HG02970 (cell line): Measurements from ENCODE around the gene CIB4.
"Not testable (repeated sequence)": the region's sequence is repeated elsewhere in the genome, so short reads cannot be mapped to it uniquely, and the experiment has no call there.

ENCODE experiments used
- ATAC-seq: cut with Tn5 transposase; IDR thresholded peaks from one replicate; pipeline ENCODE4 v1.9.1; 2021; ENCODE audit warnings: mild to moderate bottlenecking, moderate library complexity, moderate number of reproducible peaks; ENCODE audit not compliant: unreplicated experiment, low FRiP score

The CIB4 gene

GRCh38 chr2:26575836-26576564 is 65.2 kb downstream of the CIB4 start:
- no peak for ATAC-seq

DNA sequence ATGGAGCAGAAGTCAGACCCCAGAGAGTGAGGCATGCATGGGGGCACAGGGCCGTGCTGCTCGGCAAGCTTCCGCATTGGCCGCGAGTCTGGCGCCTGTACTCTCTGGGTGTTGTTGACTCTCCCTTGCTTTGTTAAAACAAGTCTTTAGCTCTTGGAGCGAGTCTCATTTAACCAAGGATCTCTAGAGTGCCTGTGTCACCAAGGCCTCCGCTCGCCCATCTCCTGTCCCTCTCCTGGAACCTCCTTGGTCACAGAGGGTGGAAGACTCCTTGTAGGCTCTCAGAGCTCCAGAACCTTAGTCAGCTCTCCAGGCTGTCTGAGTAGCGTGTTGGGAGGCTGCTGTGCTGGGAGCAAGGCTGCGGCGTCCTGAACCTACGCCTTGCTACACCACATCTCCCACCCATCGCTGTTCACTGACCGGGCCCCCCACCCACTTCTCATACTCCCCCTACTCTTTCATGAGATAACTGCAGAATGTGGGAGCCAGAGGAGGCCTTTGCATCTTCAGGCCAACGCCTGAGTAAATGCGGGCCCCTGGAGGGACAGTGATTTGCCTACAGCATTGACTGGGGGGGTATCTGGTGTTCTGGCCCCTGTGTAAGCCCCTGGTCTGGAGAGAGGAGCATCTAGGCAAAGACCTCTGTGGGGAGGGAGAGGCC is 66.1 kb downstream of the CIB4 start:
- no peak for ATAC-seq

GRCh38 chr2:26574066-26574899 is 66.9 kb downstream of the CIB4 start:
- no peak for ATAC-seq

- ATAC-seq = no peak
Observed at GRCh38 chr2:26573241-26573925, 67.8 kb downstream of the CIB4 start.

GRCh38 chr2:26572591-26572990 is 68.6 kb downstream of the CIB4 start:
- ATAC-seq = no peak

GRCh38 chr2:26571316-26571715 is 69.8 kb downstream of the CIB4 start:
- no peak for ATAC-seq

- ATAC-seq = no peak
Observed at GRCh38 chr2:26570083-26570430, 71.1 kb downstream of the CIB4 start.

- no peak for ATAC-seq
Observed at GRCh38 chr2:26569216-26570082, 71.7 kb downstream of the CIB4 start.

- no peak for ATAC-seq
Observed at GRCh38 chr2:26568076-26568890, 72.9 kb downstream of the CIB4 start.

- no peak for ATAC-seq
Observed at GRCh38 chr2:26567534-26567933, 73.6 kb downstream of the CIB4 start.

- not testable (repeated sequence) for ATAC-seq
Observed at GRCh38 chr2:26566731-26567130, 74.4 kb downstream of the CIB4 start.

- no peak for ATAC-seq
Observed at GRCh38 chr2:26566081-26566375, 75.1 kb downstream of the CIB4 start.

DNA sequence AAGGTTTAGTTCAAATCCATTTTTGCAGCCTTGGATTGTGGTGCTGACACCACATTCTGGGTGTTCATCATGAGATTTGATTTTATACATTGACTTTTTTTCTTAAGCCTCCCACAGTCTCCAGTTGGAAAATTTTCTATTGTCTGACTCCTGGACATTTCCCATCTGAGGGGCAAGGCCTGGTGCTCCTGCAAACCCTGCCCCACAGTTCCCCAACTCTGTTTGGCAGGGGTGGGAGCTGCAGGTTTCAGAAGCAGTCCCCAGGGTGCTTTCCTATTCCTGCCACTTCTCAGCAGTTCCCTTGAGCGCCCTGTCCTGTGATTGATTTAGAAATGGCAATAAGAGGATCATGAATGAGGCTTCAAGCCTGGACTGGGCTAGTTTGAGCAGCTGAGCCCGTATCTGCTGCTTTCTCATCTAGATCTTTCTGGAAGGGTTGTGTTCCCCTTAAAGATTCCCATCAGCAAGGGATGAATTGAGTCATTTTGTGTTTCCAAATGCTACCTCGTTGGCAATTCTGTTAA is 77.0 kb downstream of the CIB4 start:
- no peak for ATAC-seq

DNA sequence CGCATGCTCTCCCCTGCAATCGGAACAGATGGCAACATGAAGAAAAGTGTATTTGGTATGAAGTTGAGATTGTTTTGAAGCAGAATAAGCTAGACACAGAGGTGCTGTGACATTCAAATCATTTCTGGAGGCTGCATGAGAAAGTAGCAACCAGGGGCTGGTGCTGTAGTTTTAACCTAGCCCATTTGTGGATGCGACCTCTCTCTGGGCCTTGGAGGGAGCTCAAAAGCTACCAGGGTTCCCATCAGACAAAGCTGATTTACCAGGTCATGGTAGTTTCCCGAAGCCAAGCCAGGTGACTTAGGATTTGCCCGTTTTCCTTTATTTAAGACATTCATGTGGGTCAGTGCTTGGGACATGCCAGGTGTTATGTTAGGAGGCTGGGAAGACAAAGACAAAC is 77.5 kb downstream of the CIB4 start:
- no peak for ATAC-seq

GRCh38 chr2:26562811-26563645 is 78.1 kb downstream of the CIB4 start:
- ATAC-seq = no peak

GRCh38 chr2:26561918-26562810 is 79.0 kb downstream of the CIB4 start:
- ATAC-seq = no peak

DNA sequence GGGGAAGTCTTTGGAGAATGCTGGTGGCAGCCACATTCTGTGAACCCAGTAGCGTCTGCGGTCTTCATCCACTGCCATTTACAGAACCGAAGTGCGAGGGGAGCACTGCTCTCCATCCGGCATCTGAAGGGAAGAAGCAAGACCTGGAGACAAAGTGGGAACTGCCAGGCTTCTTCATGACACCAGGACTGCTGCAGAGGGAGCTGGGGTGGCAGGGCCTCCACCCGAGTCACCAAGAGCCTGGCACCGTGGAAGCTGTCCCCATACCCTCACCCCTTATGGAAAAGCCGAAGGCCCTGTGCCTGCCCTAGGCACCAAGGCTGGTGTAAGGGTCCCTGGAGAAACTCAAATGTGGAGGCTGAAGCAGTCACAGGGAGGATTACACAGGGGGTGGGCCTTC is 79.8 kb downstream of the CIB4 start:
- ATAC-seq = no peak
